Measurements from ENCODE around the gene CCND1.
"Not testable (repeated sequence)": the region's sequence is repeated elsewhere in the genome, so short reads cannot be mapped to it uniquely, and the experiment has no call there.

CCND1 gene

GRCh38 chr11:69617682-69618081 is 23.3 kb upstream of the CCND1 start:
- DNase-seq (ENCODE audit: low read depth), result no peak

- no peak for DNase-seq (ENCODE audit: low read depth)
Measured at GRCh38 chr11:69618237-69618636, 22.7 kb upstream of the CCND1 start.

- no peak for DNase-seq (ENCODE audit: low read depth)
Measured at GRCh38 chr11:69620683-69621290, 20.2 kb upstream of the CCND1 start.

- DNase-seq (ENCODE audit: low read depth), result not testable (repeated sequence)
Measured at GRCh38 chr11:69622097-69622681, 18.8 kb upstream of the CCND1 start.

GRCh38 chr11:69624293-69624692 is 16.7 kb upstream of the CCND1 start:
- no peak for DNase-seq (ENCODE audit: low read depth)

- no peak for DNase-seq (ENCODE audit: low read depth)
Measured at GRCh38 chr11:69625476-69625875, 15.5 kb upstream of the CCND1 start.

- DNase-seq (ENCODE audit: low read depth), result no peak
Measured at GRCh38 chr11:69627551-69627950, 13.4 kb upstream of the CCND1 start.

- no peak for DNase-seq (ENCODE audit: low read depth)
Measured at GRCh38 chr11:69630017-69630416, 10.9 kb upstream of the CCND1 start.

- DNase-seq (ENCODE audit: low read depth), result no peak
Measured at GRCh38 chr11:69630424-69630823, 10.5 kb upstream of the CCND1 start.

GRCh38 chr11:69632900-69633299 is 8.1 kb upstream of the CCND1 start:
- DNase-seq (ENCODE audit: low read depth), result no peak

- no peak for DNase-seq (ENCODE audit: low read depth)
Measured at GRCh38 chr11:69634069-69634468, 6.9 kb upstream of the CCND1 start.

GRCh38 chr11:69634590-69634989 is 6.4 kb upstream of the CCND1 start:
- no peak for DNase-seq (ENCODE audit: low read depth)

- no peak for DNase-seq (ENCODE audit: low read depth)
Measured at GRCh38 chr11:69635195-69635594, 5.8 kb upstream of the CCND1 start.

- no peak for DNase-seq (ENCODE audit: low read depth)
Measured at GRCh38 chr11:69635804-69636511, 5.0 kb upstream of the CCND1 start.

GRCh38 chr11:69636512-69637197 is 4.3 kb upstream of the CCND1 start:
- no peak for DNase-seq (ENCODE audit: low read depth)

GRCh38 chr11:69637198-69637940 is 3.6 kb upstream of the CCND1 start:
- DNase-seq (ENCODE audit: low read depth), result no peak

- no peak for DNase-seq (ENCODE audit: low read depth)
Measured at GRCh38 chr11:69637941-69638871, 2.8 kb upstream of the CCND1 start.

GRCh38 chr11:69638941-69639681 is 1.8 kb upstream of the CCND1 start:
- no peak for DNase-seq (ENCODE audit: low read depth)

- DNase-seq (ENCODE audit: low read depth), result no peak
Measured at GRCh38 chr11:69639831-69640230, 1.1 kb upstream of the CCND1 start.

- no peak for DNase-seq (ENCODE audit: low read depth)
Measured at GRCh38 chr11:69640260-69640994, 529 bp upstream of the CCND1 start.
